HG02938 (cell line): ENCODE results near the gene DLG5.
A peak's percentile ranks its signal among the peaks of the same experiment; 100 is the strongest.

ENCODE experiments used
- ATAC-seq: cut with Tn5 transposase; IDR thresholded peaks from one replicate; pipeline ENCODE4 v1.9.1; 2021; ENCODE audit warnings: mild to moderate bottlenecking, moderate library complexity; ENCODE audit not compliant: unreplicated experiment

The DLG5 gene

DNA sequence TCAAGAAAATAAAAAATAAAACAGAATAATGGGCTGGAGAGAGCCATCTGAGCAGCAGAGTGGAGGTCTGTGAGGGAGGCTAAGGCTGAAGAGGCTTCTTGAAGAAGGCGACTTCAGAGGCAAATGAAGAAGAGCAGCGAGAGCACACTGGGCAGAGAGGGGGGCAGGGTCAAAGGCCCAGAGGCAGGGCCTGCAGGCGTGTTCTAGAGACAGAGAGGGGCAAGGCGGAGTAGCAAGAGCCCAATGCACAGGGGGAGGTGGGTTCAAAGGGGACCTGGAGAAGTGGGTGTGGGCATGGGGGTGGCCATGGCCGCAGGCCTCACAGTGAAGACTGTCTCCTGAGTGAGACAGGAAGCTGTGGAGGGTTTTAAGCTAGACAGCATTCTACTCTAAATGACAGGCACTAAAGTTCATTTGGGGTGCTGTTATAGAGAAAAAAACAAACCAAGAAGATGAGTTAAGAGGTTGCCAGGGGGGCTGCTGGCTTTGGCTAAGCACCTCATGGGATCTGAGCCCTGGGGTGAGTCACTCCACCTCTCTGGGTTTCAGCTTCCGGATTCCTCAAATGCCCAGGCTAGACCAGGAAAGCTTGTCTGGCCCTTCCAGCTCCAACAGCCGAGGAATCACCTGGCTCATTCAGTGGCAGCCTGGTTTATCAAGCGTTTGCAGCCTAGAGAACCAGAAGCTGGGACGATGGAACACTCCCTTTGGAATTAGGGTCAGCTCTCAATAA lies 81.7 kb downstream of the DLG5 start:
- ATAC-seq = no peak

DNA sequence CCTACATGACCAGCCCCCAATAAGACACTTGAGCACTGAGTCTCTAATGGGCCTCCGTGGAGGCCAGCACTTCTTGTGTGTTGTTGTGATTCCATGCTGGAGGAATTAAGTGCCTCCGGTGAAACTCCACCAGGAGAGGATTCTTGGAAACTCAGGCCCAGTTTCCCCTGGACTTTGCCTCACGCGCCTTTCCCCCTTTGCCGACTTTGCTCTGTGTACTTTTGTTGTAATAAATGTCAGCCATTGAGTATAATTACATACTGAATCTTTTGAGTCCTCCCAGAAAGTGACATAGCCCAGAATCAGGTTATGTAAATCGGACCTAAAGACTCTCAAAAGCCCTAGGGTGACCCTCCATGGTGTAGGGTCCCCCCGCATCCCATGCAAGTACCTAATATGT lies 82.4 kb downstream of the DLG5 start:
- ATAC-seq = no peak

DNA sequence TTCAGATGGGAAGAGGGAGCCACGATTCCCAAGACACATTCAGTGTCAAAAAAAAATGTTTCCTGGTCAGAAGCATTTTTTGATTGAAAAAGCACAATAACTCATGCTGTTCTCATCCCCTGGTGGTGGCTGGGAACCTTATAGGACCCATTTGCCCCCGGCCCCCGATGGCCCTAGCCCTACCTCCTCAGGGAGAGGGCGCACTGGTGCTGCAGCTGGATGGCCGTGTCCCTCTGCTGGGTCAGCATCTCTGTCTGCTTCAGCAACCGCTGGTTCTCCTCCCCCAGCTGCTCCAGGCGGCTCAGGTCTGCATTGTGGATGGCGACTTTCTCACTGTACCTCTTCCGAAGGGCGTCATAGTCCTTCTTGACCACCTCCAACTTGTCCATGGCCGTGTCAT lies 83.3 kb downstream of the DLG5 start:
- ATAC-seq = no peak

DNA sequence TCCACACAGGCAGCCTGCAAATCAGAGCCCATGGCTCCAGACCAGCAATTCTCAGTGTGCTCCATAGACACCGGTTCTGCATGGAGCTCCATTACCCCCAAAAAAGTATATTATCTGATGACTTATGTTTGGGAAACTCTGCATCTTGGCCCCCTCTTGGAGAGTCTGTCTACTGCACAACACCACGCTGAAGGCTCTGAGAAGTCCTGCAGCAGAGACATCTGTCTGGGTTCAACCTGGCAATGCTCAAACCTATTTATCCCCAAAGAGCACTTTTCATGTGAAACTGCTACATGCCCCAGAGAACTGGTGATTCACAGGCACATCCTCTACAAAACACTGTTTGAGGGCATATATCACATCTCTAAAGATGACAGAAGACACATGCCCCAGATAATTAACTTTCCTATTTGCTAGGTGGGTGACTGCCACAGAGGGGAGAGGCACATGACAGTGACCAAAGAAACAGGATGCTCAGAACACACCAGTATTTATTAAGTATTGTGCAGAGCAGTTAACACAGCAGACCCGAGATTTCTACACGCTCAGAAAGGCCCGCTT lies 83.8 kb downstream of the DLG5 start:
- no peak for ATAC-seq

DNA sequence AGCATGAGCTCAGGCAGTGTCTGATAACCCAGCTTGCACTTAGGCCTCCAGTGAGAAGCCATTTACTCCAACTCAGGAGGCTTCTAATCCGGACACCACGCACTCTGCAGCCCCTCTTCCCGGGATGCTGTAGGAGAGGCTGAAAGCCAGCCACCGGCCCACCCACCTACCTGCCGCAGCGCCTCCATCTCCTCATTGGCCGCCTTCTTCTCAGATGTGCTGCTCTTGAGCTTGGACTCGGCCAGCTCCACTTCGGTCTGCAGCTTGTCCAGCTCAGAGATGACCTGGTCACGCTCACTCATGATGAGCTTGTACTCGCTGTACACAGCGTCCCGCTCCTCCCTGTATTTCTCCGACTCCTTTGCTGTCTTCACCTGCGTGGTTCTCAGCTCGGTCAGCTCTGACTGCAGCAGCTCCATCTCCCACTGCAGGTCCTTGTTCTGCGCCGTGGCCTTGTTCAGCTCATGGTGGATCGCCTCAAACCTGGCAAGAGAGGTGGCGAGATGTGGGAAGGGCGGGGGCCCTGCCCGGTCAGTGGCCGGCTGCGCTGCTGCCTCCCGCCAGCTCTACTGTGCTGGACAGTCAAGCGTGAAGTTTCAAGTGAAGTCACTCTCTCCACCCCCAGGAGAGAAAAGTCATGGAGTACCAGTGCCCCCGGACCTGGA lies 84.7 kb downstream of the DLG5 start:
- ATAC-seq = no peak

DNA sequence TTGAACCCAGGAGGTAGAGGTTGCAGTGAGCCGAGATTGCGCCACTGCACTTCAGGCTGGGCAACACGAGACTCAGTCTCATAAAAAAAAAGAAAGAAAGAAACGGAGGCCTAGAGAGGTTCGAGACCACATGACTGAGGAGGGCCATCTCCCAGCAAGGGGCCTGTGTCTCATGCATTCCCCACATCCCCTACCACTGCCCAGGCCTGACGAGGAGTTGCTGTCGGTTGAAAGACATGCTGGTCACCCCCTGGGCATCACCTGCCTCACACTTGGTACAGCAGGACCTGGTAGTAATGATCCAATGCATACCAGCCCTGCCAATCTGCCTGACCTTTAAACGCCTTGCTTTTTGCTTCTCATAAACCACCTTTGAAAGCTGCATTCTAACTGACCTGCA lies 85.9 kb downstream of the DLG5 start:
- no peak for ATAC-seq

DNA sequence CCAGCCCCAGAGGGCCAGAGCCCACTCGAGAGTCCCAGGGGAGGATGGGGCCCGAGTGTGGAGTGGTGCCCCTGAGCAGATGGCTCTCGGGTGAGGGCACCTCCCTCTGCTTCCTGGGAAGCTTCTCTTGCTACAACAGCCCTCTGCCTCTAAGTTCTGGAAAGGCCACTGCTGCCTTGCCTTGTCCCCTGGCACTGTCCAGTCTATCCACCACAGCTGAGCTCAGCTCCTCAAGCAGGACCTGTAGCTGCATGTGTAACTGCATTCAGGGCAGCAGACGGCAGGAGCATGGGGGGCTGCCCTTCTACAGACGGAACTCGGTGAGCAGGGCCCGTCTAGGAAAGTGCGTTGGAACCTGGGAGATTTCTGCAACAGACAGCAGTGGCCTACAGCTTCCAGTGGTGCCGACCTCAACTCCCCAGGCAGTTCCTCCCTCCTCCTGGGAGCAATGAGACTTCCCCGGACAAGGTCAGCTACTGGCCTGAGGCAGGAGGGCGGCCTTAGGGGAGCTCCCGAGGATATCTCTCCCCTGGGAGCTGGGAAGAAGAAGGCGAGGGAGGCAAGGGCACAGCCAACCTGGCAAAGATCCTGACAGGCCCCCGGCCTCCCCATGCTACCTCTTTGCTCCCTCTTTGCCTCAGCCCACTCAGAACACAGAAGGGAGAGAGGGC lies 88.5 kb downstream of the DLG5 start:
- ATAC-seq = no peak

DNA sequence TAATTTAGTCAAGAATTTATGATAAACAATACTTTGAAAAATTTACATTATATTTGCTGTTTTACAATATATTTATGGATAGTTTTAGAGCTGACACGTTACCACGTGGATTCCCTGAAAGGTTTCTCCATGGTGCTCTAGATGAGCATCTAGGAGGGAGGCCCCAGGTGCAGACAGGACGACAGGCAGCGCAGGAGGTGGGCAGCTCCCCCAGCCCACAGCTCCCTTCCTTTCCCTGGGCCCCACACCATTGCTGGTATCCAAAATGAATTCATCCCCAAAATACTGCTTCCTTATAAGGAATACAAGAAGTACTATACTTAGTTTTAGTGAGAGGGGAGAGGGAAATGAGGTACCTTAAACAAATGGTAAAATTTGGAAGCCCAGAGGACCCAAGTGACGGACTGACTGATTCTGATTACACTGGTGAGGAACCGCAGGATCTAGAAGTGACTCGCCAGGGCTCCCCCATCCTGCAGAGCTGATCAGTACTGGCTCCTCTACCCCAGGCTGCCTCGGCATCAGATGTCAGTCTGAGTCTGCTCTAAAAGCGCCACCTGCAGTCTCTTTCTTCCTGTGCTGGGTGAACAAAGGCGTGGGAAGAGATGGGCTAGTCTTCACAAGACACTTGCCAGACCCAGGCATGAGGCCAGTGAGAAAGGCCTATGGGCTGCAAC lies 89.2 kb downstream of the DLG5 start:
- peak; percentile 89 for ATAC-seq

DNA sequence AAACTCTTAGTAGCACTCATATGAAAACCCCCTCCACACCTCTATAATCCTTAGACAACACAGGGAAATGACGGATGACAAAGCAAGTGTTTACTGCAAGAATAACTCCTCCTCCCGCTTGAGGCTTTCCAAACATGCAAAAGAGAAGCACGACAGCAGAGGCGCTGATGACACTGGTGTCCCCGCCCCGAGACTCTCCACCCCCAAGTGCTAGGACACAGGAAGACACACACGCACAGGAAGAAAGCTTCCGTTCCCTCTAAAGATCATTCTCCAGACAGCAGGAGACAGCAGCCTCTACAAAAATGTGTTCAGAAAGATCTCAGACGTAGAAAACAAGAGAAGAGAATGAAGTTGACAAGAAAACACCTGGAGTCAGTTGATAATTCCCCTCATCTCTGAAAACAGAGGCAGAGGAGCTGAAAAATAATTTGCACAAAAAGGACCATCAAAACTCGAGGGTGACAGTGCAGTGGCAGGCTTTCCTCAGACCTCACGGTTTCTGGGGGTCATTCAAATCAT lies 90.2 kb downstream of the DLG5 start:
- no peak for ATAC-seq

DNA sequence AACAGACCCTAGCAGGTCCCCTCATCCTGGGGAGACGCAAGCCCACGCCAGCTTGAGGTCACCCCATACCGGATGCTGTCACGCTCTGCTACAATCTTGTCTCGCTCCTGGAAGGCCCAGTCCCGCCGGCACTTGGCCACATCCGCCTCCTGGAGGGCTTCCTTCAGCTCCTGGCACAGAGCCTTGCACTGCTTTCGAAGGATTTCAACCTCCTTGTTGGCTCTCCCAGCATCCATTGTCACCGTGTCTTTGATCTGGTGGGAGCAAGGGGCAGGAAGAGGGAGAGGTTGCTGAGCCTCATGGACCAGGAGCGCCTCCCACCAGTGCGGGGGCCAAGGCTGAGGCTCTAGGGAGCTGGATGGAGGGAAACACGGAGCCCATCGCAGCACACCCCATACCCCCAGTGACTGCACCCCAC lies 90.9 kb downstream of the DLG5 start:
- no peak for ATAC-seq

DNA sequence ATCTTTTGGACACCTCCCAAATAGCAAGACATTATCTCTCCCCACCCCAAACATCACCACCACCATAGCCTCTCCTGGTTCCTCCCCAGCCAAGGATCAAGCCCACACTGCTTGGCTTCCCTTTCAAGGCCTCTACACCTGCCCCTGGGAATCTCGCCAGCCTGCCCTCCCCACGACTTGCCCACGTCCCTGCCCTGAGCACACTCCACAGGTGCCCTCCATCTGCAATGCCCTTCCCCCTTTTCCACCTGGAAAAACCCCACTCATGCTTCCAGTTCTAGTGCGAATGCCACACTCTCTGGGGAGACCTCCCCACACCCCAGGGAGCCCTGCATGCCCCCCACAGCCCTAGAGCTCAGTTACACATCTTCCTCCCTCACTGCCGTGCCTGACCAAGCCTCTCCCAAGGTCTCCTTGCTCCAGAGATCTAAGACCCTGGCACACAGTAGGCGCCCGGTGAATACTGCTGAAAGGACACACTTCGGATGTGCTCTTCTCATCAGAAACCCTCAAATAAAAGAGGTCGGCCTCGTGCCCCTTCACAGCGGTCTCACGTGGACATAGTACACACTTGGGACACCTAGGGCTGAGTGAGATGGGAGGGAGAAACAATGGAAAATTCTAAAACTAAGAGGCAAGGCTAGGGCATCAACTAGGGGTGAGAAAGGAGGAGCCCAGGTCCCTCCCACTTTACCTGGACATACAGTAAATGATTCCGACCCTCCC lies 91.4 kb downstream of the DLG5 start:
- no peak for ATAC-seq

DNA sequence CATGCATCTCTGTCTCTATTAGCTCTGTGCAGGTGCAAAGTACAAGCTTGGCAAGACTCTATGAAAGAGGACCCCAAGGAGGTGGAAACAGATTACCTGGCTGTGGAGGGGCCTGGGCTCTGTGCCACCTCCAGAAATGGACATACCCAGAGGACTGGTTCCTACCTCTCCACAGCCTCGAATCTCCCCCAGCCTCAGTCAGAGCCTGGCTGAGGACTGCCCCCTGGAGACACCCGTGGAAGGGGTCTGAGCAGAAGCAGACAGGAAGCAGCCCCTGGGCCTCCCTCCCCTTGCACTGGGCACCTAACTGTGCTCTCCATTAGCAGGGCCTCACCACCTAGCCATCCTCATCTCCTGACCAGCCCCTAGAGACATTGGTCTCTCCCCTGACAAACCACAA lies 92.0 kb downstream of the DLG5 start:
- no peak for ATAC-seq

DNA sequence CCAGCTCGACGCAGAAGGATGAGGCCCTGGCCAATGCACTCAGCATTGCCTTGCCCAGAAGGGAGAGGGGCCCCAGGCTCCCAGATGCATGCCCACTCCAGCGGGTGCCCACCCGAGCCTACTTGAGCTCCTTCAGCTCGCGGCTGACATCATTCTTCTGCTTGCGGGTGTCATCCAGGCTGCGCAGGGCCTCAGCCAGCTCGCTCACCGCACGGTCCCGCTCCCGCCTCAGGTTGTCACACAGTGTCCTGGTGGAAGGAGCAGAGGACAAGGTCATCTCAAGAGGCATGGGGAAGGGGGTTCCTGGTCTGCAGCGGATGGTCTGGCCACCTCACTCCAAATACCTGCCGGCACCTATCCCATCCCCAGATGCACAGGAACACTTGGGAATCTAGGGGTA lies 92.8 kb downstream of the DLG5 start:
- ATAC-seq = no peak

DNA sequence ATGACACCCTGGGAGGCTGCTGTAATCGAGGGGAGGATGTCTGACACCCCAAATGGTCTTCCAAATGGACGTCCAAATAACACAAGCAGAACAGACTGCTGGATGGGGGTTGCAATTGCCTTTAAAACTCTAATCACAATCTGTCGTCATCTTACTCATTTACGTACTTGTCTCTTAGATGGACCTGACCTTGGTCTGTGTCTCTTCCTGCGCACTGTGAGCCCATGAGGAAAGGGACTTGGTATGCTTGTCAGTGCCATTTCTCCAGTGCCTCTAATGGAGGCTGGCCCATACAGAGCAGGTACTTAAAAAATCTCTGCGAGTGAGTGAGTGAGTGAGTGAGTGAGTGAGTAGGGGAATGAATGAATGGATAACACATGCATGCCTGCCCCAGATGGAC lies 93.3 kb downstream of the DLG5 start:
- no peak for ATAC-seq

DNA sequence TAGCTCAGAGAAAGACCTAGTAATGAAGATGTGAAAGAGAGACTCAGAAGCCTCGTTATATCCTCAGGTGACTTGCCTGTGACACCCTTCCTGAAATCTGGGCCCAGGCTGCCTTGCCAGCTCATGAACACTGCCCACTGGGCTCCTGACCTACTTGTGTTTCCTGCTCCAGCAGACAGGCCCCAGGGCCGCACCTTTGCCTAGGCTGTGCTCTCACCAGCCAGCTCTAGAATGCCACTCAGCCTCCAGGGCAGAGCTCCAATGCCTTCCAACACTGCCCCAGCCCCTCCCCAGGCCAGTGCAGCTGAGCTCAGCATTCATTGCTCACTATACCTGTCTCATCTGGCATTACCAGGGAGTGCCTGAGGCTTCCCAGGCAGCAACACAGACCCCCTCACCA lies 94.3 kb downstream of the DLG5 start:
- no peak for ATAC-seq

DNA sequence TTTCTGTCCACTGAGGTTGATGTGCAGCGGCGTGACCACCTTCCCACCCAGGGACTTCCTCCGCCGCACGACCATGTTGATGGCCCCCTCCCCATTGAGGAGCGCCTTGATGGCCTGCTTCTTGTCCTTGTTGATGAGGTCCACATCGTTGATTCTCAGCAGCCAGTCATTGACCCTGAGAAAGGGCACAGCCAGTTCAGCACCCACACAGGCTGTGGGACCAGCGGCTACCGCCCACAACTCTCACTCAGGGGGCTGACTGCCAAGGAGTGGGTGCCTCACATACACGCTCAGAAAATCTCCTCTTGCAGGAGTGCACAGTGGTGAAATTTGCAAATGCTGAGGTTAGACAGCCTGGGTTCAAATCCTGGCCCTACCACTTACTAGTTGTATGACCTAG lies 97.2 kb downstream of the DLG5 start:
- no peak for ATAC-seq

DNA sequence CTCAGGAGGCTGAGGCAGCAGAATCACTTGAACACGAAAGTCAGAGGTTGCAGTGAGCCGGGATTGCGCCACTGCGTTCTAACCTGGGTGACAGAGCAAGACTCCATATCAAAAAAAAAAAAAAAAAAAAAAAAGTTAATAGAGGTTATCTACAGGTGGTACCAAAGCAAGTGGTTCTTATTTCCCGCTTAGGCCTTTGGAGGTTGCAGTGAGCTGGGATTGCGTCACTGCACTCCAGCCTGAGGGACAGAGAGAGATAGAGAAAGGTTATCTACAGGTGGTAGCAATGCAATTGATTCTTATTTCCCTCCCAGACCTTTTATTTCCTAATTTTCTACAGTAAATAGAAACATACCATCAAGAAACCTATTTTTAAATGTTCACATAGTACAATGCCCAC lies 98.2 kb downstream of the DLG5 start:
- no peak for ATAC-seq

DNA sequence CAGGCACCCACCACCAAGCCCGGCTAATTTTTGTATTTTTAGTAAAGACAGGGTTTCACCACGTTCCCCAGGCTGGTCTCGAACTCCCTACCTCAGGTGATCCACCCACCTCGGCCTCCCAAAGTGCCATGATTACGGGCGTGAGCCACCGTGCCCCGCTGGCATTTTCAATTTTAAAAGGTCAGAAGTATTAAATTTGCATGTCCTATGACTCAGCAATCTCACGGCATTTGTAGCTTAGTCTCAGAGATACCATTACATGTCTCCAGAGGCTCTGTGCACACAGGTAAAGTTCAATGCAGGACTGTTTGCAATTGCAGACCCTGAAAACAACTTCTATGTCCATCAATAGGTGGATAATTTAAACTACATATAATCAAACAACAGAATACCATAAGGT lies 99.2 kb downstream of the DLG5 start:
- ATAC-seq = no peak

DNA sequence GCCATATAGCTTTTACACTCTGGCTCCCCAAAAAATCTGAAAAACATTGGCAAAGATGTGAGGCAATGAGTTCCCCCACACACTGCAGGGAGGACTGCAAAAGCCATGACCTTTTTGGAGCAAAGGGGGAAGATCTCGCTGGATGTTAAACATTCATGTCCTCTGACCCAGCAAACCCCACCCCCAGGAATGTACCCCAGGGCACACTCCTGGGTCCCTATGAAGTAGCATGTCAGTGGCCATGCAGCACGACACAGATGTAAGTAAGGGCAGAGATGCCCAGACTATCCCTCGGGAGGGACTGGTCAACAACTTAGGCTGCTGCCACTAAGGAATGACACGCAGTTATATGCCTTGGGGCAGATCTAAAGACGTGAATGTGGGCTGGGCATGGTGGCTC lies 100.6 kb downstream of the DLG5 start:
- no peak for ATAC-seq

DNA sequence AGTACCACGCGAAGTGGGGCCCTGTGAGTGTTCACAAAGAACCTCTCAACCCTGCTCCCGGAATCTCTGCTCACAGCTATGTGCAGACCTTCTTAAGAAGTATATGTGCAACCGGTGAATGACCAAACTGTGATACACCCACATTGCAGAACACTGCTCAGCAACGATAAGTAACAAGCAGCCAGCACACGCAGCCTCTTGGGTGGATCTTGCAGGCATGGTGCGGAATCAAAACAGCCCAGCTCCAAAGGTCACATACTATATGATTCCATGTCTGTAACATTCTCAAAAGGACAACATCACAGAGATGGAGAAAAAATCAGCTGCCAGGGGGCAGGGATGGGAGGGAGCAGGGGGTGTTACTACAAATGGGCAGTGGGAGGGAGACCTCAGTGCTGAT lies 101.6 kb downstream of the DLG5 start:
- ATAC-seq = no peak
